ENCODE results near the gene ELOVL1. TPM values are rescaled to one million over a fixed set of nuclear protein-coding genes. Genes with fewer than 3 reads are reported as not detected.

Gene ELOVL1
- total RNA-seq, 1 experiment from 2014 or later, result 128 TPM

- Histone ChIP-seq H3K79me2 (ENCODE audit: low read length) (no peaks in the 10 kb centered on the region), H3F3A (ENCODE audit: low read length, unreplicated experiment) (no peaks in the 10 kb centered on the region), H3K4me3 (ENCODE audit: low read length) (no peak overlapping the region), H3K4me1 (ENCODE audit: insufficient read depth, low read length) (no peaks in the 10 kb centered on the region), H3K9ac (ENCODE audit: low read length) (no peak overlapping the region), H3K9me2 (replicated peaks; ENCODE audit: low read length) (no peaks in the 10 kb centered on the region), H2AFZ (ENCODE audit: low read length) (no peak overlapping the region), H4K20me1 (ENCODE audit: low read length) (no peaks in the 10 kb centered on the region), H3K27ac (ENCODE audit: low read length) (no peak overlapping the region), H3K9me3 (ENCODE audit: low read length) (no peaks in the 10 kb centered on the region), H3K4me2 (ENCODE audit: low read length) (no peak overlapping the region), H3K27me3 (ENCODE audit: low read length) (no peaks in the 10 kb centered on the region), H3K36me3 (ENCODE audit: low read depth, low read length) (peaks cover 49% of the 10 kb centered on the region)
- intact Hi-C loops (cut with micrococcal nuclease), result no loop called here
- POLR2A ChIA-PET (ENCODE audit: unreplicated experiment), result no interaction called here
- no TSS peak for BruUV-seq (replicated peaks)
- DNase-seq (no peak), ATAC-seq (no peak)
- TF ChIP-seq CTCF (conservative IDR thresholded peaks at IDR 0.05; ENCODE audit: low read depth, low read length) (no peak), EZH2 (IDR thresholded peaks at IDR 0.05; ENCODE audit: low read length, unreplicated experiment) (no peak), EZH2phosphoT487 (IDR thresholded peaks at IDR 0.05; ENCODE audit: borderline replicate concordance, low read length) (no peak)
- CTCF ChIA-PET, result no interaction called here
Observed at GRCh38 chr1:43405876-43406234, 38.0 kb upstream of the ELOVL1 start.

- CTCF ChIA-PET, result no interaction called here
Observed at GRCh38 chr1:43405219-43405875, 37.5 kb upstream of the ELOVL1 start.

More at GRCh38 chr1:43405219-43405875, 37.5 kb upstream of the ELOVL1 start:
- no peak for DNase-seq
- no peak for ATAC-seq
- H3K36me3 ChIP-seq (ENCODE audit: low read depth, low read length), result peaks cover 49% of the 10 kb centered on the region
- H3F3A ChIP-seq (ENCODE audit: low read length, unreplicated experiment), result no peaks in the 10 kb centered on the region
- H3K4me3 ChIP-seq (ENCODE audit: low read length), result no peak overlapping the region
- no peaks in the 10 kb centered on the region for H3K4me1 ChIP-seq (ENCODE audit: insufficient read depth, low read length)
- H3K9me3 ChIP-seq (ENCODE audit: low read length), result no peaks in the 10 kb centered on the region
- H3K4me2 ChIP-seq (ENCODE audit: low read length), result no peak overlapping the region
- no peaks in the 10 kb centered on the region for H3K9me2 ChIP-seq (replicated peaks; ENCODE audit: low read length)
- no peaks in the 10 kb centered on the region for H3K27me3 ChIP-seq (ENCODE audit: low read length)
- no peaks in the 10 kb centered on the region for H3K79me2 ChIP-seq (ENCODE audit: low read length)
- no peaks in the 10 kb centered on the region for H4K20me1 ChIP-seq (ENCODE audit: low read length)
- no peak for TF ChIP-seq CTCF (conservative IDR thresholded peaks at IDR 0.05; ENCODE audit: low read depth, low read length)
- TF ChIP-seq EZH2 (IDR thresholded peaks at IDR 0.05; ENCODE audit: low read length, unreplicated experiment), result no peak
- TF ChIP-seq EZH2phosphoT487 (IDR thresholded peaks at IDR 0.05; ENCODE audit: borderline replicate concordance, low read length), result no peak
- H3K9ac ChIP-seq (ENCODE audit: low read length), result no peak overlapping the region
- POLR2A ChIA-PET (ENCODE audit: unreplicated experiment), result no interaction called here
- intact Hi-C loops (cut with micrococcal nuclease), result no loop called here
- H3K27ac ChIP-seq (ENCODE audit: low read length), result no peak overlapping the region
- H2AFZ ChIP-seq (ENCODE audit: low read length), result no peak overlapping the region
- BruUV-seq (replicated peaks), result no TSS peak
